Mononuclear cell (primary cell): ENCODE results near the gene SLC25A27. TPM values are rescaled to one million over a fixed set of nuclear protein-coding genes. Genes with fewer than 3 reads are reported as not detected.

Experiments
- total RNA-seq: library from RNA; depleted of rRNA; stranded (reverse); fragments of >200 nt; gene quantifications from one replicate; pipeline ENCODE4 v1.2.3, GENCODE V29; 2012

SLC25A27 gene
- total RNA-seq, 1 donor, result 0.10 TPM

Other genes with a start within 250 kb of the SLC25A27 start
- gene RCAN2, start 161.5 kb upstream of the SLC25A27 start, total RNA-seq, result not detected
- gene CYP39A1, start 157 bp upstream of the SLC25A27 start, total RNA-seq, result not detected
- not detected for gene TDRD6, start 34.9 kb downstream of the SLC25A27 start, total RNA-seq
- 5.1 TPM for gene PLA2G7, start 82.4 kb downstream of the SLC25A27 start, total RNA-seq
- not detected for gene ANKRD66, start 94.0 kb downstream of the SLC25A27 start, total RNA-seq
- gene MEP1A, start 140.4 kb downstream of the SLC25A27 start, total RNA-seq, result not detected